ENCODE results near the gene SBNO1.
"Not testable (repeated sequence)": the region's sequence is repeated elsewhere in the genome, so short reads cannot be mapped to it uniquely, and the experiment has no call there.

Gene SBNO1

GRCh38 chr12:123387508-123388176 is 23.0 kb upstream of the SBNO1 start:
- TF ChIP-seq, protein P1, sequence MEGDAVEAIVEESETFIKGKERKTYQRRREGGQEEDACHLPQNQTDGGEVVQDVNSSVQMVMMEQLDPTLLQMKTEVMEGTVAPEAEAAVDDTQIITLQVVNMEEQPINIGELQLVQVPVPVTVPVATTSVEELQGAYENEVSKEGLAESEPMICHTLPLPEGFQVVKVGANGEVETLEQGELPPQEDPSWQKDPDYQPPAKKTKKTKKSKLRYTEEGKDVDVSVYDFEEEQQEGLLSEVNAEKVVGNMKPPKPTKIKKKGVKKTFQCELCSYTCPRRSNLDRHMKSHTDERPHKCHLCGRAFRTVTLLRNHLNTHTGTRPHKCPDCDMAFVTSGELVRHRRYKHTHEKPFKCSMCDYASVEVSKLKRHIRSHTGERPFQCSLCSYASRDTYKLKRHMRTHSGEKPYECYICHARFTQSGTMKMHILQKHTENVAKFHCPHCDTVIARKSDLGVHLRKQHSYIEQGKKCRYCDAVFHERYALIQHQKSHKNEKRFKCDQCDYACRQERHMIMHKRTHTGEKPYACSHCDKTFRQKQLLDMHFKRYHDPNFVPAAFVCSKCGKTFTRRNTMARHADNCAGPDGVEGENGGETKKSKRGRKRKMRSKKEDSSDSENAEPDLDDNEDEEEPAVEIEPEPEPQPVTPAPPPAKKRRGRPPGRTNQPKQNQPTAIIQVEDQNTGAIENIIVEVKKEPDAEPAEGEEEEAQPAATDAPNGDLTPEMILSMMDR (IDR thresholded peaks at IDR 0.05; ENCODE audit: insufficient read depth, low read depth, low read length, missing control alignments): no peak
- no peak for DNase-seq (ENCODE audit: low read depth)
- peak overlapping the region; percentile 46 for H3K4me3 ChIP-seq (ENCODE audit: low read length)

DNA sequence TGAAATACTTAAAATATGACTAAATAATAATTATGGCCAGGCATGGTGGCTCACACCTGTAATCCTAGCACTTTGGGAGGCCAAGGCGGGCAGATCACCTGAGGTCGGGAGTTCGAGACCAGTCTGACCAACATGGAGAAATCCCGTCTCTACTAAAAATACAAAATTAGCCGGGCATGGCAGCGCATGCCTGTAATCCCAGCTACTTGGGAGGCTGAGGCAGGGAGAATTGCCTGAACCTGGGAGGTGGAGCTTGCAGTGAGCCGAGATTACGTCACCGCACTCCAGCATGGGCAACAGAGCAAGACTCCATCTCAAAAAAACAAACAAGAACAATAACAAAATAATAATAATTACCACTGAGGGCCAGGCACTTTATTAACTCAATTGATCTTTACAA is 20.9 kb upstream of the SBNO1 start:
- not testable (repeated sequence) for DNase-seq (ENCODE audit: low read depth); H3K4me3 ChIP-seq (ENCODE audit: low read length)

DNA sequence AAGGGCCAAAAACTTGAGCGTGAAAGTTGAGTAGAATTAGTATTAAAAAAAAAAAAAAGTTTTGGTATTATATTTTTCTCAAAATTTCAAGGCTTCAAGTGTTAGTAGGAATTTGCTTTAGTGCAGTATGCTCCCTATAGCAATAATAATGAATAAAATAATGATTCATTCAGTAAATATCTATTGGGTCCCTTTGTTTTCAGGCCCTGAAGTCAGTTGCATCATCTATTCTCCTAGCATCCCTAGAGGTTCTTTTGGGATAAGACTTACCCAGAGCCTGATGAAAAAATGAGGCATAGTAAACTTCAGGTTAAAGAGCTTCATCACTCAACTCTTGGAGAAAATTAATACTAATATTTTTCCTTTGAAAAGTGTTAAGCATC is 20.3 kb upstream of the SBNO1 start:
- TF ChIP-seq, protein P1 (IDR thresholded peaks at IDR 0.05; ENCODE audit: insufficient read depth, low read depth, low read length, missing control alignments): peak; percentile 8
- peak overlapping the region; percentile 64 for H3K4me3 ChIP-seq (ENCODE audit: low read length)
- peak; percentile 77 for DNase-seq (ENCODE audit: low read depth)

DNA sequence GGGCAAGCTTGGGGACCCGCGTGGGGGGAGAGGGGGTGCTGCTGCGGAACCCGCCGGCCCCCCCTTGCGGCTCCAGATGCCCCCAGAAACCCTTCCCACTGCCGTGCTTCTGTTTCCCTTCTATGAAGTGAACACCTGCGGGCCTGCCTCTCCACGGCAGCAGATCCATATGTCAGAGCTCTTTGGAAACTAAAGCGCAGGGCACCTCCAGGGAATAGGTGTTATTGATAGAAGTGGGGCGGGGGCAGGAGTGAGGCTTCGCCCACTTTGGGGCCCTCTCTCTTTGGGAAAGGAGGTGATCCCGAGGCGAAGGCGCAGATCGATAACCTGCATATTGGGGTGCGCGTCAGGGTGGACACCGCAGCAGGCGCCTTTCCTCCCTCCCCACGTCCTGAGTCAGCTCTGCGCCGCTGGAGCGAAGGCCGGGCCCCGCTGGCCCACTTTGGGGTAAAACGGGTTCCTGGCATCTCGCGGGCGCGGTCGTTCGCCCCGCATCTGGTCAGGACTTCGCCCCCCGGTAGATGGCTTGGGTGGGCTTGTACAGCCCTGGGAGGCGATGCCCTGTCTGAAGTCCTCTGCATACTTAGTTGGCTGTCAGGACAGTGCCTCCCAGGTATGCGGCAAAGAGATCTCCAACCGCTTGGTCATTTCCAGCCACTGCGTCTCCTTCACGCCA is 19.8 kb upstream of the SBNO1 start:
- DNase-seq (ENCODE audit: low read depth): peak; percentile 32
- TF ChIP-seq, protein P1 (IDR thresholded peaks at IDR 0.05; ENCODE audit: insufficient read depth, low read depth, low read length, missing control alignments): no peak
- H3K4me3 ChIP-seq (ENCODE audit: low read length): peak overlapping the region; percentile 64

DNA sequence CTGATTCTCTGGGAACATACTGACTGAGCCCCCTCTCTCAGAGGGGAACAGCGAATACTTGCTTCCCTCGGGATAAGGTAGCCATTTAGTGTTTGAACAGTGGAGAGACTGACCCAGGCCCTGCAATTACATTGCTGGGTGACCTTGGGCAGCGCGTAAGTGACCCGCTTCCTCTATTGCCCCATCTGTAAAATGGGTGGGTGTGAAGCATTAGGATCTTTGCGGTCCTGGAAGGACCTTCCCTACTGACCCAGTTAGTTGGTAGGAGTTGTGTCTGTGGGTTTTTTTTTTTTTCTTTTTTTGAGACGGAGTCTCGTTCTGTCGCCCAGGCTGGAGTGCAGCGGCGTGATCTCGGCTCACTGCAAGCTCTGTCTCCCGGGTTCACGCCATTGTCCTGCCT is 18.0 kb upstream of the SBNO1 start:
- DNase-seq (ENCODE audit: low read depth): no peak
- no peak overlapping the region for H3K4me3 ChIP-seq (ENCODE audit: low read length)
- TF ChIP-seq, protein P1 (IDR thresholded peaks at IDR 0.05; ENCODE audit: insufficient read depth, low read depth, low read length, missing control alignments): no peak

DNA sequence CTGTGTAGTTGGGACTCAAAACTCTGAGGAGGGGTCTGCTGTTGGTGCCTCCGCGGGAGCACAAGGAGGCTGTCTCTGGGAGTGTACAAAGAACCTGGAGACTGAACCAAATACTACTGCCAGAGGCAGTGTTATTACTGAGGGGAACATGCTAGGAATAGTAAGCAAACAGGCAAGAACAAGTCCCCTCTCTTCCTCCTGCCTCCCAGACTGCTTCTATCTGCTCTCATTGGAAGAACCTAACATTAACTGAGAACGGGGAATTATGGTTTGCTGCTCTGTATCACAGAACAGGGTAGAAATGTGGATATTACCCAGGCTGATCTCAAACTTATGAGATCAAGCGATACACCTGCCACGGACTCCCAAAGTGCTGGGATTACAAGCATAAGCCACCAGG is 14.7 kb upstream of the SBNO1 start:
- TF ChIP-seq, protein P1 (IDR thresholded peaks at IDR 0.05; ENCODE audit: insufficient read depth, low read depth, low read length, missing control alignments): no peak
- DNase-seq (ENCODE audit: low read depth): peak; percentile 51
- H3K4me3 ChIP-seq (ENCODE audit: low read length): no peak overlapping the region

DNA sequence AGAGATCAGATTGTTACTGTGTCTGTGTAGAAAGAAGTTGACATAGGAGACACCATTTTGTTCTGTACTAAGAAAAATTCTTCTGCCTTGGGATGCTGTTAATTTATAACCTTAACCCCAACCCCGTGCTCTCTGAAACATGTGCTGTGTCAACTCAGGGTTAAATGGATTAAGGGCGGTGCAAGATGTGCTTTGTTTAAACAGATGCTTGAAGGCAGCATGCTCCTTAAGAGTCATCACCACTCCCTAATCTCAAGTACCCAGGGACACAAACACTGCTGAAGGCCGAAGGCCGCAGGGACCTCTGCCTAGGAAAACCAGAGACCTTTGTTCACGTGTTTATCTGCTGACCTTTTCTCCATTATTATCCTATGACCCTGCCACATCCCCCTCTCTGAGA is 7.8 kb upstream of the SBNO1 start:
- H3K4me3 ChIP-seq (ENCODE audit: low read length); DNase-seq (ENCODE audit: low read depth): not testable (repeated sequence)

GRCh38 chr12:123371667-123372368 is 7.2 kb upstream of the SBNO1 start:
- H3K4me3 ChIP-seq (ENCODE audit: low read length); DNase-seq (ENCODE audit: low read depth): not testable (repeated sequence)

All from epithelial cell of esophagus (primary cell).